Urothelium cell line (cell line): Measurements from ENCODE around the gene TMC5.
"Not testable (repeated sequence)": the region's sequence is repeated elsewhere in the genome, so short reads cannot be mapped to it uniquely, and the experiment has no call there.

Experiments
- DNase-seq: peaks from one replicate; pipeline ENCODE4 v3.0.0; 2011; ENCODE audit warnings: low spot score, mixed read lengths
- FAIRE-seq: peaks from 2 replicates; lab custom pipeline; 2011; peaks lifted over from hg19 to GRCh38; lab: Jason Lieb, UNC

TMC5 gene

DNA sequence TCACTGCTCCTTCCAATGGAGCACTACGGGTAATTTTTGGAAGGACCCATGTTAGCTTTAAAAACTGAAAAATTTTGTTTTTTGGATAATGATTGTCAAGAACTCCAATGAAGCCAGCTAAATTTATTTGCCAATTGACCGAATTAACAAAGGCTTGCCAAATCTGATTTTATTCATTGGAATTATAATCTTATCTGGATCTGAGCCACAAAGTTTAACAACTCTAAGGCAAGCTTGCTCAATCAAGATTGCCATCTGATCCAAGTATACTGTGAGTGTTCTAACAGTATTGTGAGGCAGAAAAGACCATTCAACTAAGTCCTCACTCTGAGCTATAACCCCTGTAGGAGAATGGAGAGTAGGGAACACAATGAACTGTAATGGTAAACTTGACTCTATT, 20.3 kb upstream of the TMC5 start:
- not testable (repeated sequence) for FAIRE-seq, DNase-seq

DNA sequence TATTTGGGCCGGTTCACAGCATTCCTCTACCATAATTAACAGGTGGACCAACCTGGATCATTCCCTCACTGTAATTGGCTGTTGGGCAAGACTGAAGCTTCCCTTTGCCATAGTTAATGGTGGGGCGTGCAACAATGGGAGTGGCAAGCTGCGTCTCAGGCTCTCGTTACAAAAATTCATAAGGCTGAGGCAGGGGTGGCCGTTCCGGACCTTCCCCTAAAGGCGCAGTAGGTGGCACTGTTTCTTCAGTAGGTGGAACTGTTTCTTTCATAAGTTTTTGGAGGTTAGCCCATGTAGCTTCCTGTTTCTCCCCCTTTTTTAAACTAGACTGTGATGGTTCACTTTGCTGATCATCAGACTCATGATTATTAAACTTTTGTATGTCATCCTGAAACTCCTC, 17.0 kb upstream of the TMC5 start:
- DNase-seq (no peak), FAIRE-seq (no peak)

GRCh38 chr16:19406891-19407491, 10.7 kb upstream of the TMC5 start:
- no peak for FAIRE-seq
- DNase-seq = no peak

GRCh38 chr16:19410435-19411171, 7.1 kb upstream of the TMC5 start:
- DNase-seq (no peak), FAIRE-seq (no peak)

DNA sequence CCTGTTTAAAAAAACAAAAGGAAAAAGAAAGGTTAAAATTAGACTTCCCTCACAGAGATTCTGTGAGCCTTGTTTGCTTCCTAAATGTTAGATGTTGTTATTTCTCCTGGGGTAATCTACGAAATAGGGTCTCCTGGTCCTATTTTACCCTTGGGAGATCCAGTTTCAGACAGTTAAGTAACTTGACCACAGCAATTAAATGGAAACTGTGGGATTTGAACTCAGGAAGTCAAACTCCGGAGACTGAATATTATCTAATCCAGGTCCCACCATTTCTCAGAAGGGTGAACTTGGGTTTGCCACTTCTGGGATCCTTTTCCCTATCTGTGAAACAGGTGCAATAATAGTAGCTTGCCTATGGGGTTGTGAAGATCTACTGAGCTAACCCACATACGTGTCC, 6.4 kb upstream of the TMC5 start:
- DNase-seq (no peak), FAIRE-seq (no peak)

DNA sequence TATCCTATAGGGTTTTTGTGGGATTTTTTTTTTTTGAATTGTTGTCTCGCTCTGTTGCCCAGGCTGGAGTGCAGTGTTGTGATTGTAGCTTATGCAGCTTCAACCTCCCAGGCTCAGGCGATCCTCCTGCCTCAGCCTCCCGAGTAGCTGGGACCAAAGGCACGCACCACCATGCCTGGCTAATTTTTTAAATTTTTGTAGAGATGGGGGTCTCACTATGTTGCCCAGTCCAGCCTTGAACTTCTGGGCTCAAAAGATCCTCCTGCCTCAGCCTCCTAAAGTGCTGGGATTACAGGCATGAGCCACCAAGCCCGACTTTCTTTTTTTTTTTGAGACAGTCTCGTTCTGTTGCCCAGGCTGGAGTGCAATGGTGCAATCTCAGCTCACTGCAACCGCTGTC, 5.6 kb upstream of the TMC5 start:
- FAIRE-seq, DNase-seq: not testable (repeated sequence)

DNA sequence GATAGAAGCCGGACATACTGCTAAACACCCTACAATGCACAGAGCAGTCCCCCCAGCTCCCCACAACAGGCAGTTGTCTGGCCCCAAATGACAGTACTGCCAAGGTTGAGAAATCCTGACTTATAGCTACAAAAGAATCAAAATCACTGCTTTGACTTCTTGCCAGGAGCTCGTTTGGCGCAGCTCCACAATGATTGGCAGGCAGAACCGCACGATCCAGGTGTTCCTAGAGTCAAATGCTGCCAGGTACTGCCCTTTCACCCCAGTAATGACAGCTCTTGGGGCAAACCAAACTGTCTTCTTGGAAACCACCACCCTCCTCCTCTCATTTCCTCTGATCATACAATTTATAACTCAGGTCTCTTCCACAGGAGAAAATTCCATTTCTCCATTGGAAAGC, 2.2 kb upstream of the TMC5 start:
- FAIRE-seq (no peak), DNase-seq (no peak)

DNA sequence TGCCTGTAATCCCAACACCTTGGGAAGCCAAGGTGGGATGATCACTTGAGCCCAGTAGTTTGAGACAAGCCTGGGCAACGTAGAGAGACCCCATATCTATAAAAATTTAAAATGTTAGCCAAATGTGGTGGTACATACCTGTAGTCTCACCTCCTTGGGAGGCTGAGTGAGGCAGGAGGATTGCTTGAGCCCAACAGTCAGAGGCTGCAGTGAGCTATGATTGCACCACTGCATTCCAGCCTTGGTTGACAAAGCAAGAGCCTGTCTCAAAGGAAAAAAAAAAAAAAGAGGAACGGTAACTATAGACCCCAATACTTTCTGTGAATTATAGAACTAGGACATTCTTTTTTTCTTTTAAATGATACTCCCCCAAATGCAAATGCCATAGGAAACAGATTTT, 1.8 kb upstream of the TMC5 start:
- no peak for FAIRE-seq
- DNase-seq = no peak

DNA sequence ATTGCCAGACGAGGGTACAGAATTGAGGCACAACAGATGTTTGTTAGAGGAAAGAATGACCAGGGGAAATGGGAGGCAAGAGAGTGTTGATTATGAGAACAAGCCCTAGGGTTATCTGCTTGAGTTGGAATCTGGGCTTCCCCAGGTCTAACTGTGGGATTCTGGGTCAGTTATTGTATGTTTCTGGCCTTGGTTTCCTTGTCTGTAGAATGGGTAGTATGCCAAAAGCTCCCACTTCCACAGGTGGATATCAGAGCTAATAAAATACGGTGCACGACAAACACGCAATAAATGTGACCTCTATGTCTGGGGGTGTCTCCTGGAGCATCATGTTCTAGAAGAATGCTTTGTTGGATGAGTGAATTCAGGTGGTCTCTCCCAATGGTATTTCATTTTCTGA, 517 bp downstream of the TMC5 start:
- no peak for DNase-seq
- FAIRE-seq = no peak

- DNase-seq (peak; percentile 62), FAIRE-seq (no peak)
Observed at GRCh38 chr16:19419698-19420075, 2.0 kb downstream of the TMC5 start.

DNA sequence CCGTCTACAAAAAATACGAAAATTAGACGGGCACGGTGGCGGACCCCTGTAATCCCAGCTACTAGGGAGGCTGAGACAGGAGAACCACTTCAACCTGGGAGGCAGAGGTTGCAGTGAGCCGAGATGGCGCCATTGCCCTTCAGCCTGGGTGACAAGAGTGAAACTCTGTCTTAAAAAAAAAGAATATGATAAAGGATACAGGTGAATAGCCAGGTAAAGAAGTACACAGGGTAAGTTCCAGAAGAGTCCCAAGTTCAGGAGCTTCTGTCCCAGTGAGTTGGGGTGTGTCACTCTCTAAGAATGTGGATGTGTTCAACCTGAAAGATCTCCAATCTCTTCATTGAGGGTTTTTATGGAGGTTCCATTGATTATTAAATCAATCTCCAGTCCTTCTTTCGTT, 6.8 kb downstream of the TMC5 start:
- FAIRE-seq = no peak
- no peak for DNase-seq

- FAIRE-seq = no peak
- no peak for DNase-seq
Observed at GRCh38 chr16:19430345-19430744, 12.7 kb downstream of the TMC5 start.

DNA sequence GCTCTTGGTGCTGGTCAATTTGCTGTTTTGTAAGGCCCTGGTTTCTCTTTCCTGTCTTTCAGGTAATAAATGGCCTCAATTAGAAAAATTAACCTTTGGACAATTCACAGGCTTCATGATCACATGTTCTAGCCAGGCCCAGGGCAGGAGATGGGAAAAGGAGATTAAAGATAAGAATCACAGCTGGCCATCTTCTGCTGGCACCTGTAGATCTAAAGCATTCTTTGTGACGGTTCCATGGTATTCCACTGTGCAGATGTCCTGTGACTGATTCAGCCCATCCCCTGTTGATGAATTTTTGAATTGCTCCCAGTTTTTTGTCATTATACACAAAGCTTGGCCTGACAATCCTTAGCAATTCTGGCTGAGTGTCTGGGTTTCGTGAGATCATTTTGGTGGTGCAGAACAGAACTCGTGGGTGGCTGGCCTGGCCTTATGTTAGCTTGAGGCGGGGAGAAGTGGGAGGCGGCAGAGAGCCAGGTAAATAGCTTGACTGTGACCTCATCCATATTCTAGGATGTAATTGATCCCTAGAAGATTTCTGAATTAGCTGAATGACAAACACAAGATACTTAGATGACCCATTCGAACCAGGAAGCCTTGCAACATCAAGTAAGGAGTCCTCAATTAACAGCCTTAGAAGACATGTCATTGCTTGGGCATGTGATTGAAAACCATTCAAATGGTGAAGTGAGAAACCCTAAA, 14.1 kb downstream of the TMC5 start:
- no peak for FAIRE-seq
- no peak for DNase-seq

DNA sequence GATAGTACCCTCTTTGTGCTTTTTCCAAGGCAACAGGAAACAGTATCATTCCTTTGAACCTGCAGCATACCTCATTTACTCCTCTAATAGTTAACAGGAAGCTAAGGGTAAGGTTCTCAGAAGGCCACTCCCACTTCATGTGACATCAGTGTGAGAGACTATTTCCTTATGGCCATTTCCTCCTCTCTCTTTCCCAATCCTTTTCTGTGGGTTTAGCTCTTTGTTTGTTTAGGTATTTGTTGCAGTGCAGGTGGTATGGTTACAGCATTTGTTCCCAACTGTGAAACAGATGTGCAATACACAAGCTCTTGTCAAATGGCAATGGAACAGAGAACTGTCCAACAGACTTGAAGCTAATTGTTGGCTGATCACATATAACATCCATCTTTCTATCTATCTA, 14.7 kb downstream of the TMC5 start:
- FAIRE-seq (no peak), DNase-seq (no peak)

- DNase-seq = no peak
Observed at GRCh38 chr16:19434584-19434983, 16.9 kb downstream of the TMC5 start.

GRCh38 chr16:19436540-19436939, 18.9 kb downstream of the TMC5 start:
- no peak for FAIRE-seq

More at GRCh38 chr16:19434584-19434983, 16.9 kb downstream of the TMC5 start:
- no peak for FAIRE-seq

GRCh38 chr16:19437280-19437679, 19.6 kb downstream of the TMC5 start:
- FAIRE-seq (no peak), DNase-seq (no peak)

More at GRCh38 chr16:19436540-19436939, 18.9 kb downstream of the TMC5 start:
- no peak for DNase-seq

- DNase-seq (no peak), FAIRE-seq (no peak)
Observed at GRCh38 chr16:19438739-19439138, 21.1 kb downstream of the TMC5 start.

- DNase-seq = no peak
Observed at GRCh38 chr16:19439483-19439882, 21.8 kb downstream of the TMC5 start.

GRCh38 chr16:19443659-19444058, 26.0 kb downstream of the TMC5 start:
- DNase-seq (no peak), FAIRE-seq (peak; percentile 81)

More at GRCh38 chr16:19439483-19439882, 21.8 kb downstream of the TMC5 start:
- FAIRE-seq = no peak

DNA sequence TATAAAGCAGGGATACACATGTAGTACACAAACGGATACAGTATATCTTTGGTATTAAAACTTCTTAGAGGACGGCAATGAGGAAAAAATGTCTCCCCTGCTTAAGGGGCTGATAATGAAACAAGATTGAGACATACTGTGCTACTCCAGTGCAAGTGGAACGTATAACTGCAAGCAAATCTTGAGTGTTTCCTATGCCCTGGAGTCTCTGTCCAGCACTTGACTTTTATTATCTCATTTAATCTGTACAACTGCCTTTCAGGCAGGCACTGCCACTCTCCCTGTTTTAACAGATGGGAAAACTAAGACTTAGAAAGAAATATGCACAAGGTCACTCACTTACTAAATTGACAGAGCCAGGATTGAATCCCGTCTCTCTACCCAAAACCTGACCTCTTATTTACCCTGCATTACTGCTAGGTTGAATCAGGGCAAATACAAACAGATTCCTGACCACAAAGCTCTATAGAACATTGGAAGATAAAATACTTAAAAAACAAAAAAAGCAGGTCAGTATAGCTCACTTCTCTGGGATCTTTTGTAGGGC, 28.7 kb downstream of the TMC5 start:
- FAIRE-seq (no peak), DNase-seq (no peak)

GRCh38 chr16:19446886-19447285, 29.2 kb downstream of the TMC5 start:
- no peak for FAIRE-seq
- no peak for DNase-seq
